GM10266 (cell line): ENCODE measurements around the gene SIN3A.

Experiments
- DNase-seq: peaks from one replicate; pipeline ENCODE4 v3.0.0; 2012; ENCODE audit errors: extremely low spot score
- TF ChIP-seq, protein P1 (sequence below): IDR thresholded peaks from 2 replicates; pipeline ENCODE4 v1.5.1; 2012; ENCODE audit warnings: mild to moderate bottlenecking, low read depth; ENCODE audit not compliant: control insufficient read depth, insufficient read depth; ENCODE audit errors: missing control alignments

SIN3A gene

DNA sequence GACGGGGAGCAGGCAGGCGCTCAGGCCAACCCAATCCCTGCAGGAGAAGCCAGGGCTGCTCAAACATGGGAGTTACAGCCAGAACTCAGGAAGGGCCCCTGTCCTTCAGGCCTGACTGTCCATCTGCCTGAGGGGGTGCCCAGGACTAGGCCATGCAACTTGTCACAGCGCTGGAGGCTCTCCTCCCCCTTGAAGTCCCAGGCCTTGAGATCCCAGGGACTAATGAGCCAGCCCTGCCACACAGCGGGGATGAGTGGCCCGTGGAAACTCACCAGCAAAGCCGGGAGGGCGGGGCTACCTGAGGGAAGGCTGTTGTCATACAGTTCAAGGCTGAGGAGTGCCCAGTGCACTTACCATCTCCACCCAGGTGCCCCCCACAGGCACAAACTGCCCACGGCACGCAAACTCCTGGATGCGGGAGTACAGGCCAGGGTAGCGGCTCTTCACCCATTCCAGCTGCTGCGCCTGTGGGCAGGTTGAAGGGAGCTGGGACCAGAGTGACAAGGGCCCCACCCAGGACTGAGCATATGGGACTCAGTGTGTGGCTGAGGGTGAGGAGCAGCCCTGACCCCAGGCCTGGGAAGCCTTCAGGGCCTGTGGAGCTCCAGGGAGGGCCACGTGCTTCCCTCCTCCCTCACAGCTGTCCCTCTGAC lies 89.4 kb downstream of the SIN3A start:
- no peak for DNase-seq
- TF ChIP-seq, protein P1, sequence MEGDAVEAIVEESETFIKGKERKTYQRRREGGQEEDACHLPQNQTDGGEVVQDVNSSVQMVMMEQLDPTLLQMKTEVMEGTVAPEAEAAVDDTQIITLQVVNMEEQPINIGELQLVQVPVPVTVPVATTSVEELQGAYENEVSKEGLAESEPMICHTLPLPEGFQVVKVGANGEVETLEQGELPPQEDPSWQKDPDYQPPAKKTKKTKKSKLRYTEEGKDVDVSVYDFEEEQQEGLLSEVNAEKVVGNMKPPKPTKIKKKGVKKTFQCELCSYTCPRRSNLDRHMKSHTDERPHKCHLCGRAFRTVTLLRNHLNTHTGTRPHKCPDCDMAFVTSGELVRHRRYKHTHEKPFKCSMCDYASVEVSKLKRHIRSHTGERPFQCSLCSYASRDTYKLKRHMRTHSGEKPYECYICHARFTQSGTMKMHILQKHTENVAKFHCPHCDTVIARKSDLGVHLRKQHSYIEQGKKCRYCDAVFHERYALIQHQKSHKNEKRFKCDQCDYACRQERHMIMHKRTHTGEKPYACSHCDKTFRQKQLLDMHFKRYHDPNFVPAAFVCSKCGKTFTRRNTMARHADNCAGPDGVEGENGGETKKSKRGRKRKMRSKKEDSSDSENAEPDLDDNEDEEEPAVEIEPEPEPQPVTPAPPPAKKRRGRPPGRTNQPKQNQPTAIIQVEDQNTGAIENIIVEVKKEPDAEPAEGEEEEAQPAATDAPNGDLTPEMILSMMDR: no peak

DNA sequence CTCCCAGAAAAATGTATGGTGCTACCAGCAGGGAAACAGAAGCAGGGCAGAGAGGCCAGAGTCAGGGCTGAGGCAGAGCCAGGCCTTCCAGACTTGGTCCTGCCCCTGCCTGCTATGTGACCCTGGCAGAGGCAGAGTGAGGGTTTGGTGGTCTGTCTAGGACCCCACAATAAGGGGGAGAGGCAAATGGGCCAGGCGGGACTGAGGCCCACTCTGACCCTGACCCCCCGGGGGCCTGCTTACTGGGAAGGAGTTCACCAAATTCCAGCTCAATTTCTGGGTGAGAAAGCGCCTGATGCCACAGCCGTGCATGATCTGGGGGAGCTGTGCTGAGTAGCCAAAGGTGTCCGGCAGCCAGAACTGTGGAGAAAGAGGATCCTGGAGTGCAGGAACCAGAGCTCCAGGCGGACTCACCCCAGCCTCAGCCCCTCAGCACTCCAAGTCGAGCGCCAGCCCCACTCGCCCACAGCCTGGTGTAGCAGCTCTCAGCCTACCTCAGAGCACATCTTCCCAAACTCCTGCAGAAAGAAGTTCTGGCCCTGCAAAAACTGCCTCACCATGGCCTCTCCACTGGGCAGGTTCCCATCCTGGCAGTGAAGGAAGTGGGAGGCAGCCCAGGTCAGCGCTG lies 90.0 kb downstream of the SIN3A start:
- TF ChIP-seq, protein P1: no peak
- DNase-seq: no peak

DNA sequence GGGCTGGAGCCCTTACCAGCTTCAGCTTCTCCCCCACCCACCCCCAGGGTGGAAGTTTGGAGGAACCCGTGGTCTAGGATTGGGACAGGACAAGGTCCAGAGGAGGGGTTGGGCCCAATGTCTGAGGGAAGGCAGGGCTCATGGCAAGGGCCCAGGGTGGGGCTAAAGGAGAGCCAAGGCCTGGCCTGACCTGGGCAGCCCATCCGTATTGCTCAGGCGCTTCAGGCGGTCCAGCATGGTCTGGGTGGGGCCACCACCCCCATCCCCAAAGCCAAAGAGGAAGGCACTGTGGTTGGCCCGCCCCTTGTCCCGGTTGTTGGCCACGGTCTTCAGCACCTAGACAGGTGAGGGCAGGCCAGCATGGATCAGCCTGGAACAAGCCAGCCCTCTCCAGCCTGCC lies 90.6 kb downstream of the SIN3A start:
- no peak for DNase-seq
- TF ChIP-seq, protein P1: no peak

DNA sequence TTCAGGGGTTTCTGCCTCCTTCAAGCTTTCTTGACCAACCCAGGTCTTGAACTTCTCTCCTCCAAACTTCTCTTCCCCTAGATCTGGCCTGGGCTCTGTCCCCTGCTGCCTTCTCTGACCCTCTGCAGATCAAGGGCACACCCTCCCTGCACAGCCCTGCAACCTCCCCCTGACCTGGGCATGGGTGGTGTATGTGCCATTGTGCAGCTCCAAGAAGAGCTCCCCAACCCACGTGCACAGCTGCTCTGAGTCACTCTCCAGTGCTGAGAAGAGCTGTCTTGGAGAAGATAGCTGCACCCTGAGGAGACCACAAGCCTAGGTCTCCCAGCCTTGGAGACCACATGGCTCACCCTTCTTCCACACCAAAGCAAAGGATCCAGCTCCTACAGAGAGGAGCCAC lies 91.1 kb downstream of the SIN3A start:
- TF ChIP-seq, protein P1: no peak
- DNase-seq: no peak

DNA sequence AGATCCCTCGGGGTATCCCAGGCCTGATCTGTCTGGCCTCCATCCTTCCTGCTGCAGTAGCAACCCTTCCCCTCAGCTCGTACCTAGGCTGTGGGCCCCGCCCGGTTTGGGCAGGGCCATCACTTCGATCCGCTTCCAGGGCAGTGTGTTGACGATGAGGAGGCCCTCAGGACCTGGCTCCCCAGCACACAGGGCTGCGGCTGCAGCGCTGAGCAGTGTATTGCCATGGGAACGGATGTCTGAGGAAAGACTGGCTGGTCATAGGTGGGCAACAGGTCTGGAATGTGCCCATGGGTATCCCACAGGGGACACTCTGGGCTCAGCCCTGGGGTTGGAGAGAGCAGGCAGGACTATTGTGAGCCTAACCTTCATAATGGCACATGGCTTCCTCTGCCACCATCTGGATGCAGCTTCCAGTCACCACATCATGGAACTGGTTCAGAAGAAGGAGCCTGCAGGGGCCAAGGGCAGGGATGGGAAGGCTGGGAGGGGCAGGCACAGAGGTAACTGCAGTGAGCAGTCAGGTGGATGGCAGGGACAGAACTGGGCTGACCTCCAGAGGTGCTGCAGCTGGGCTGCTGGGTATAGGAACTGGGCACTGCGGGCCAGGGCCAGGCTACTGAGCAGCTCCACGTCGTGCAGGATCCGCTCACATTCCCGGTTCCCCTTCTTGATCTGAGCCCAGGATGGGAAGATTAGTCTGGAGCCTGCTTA lies 91.8 kb downstream of the SIN3A start:
- DNase-seq: no peak
- TF ChIP-seq, protein P1: no peak

DNA sequence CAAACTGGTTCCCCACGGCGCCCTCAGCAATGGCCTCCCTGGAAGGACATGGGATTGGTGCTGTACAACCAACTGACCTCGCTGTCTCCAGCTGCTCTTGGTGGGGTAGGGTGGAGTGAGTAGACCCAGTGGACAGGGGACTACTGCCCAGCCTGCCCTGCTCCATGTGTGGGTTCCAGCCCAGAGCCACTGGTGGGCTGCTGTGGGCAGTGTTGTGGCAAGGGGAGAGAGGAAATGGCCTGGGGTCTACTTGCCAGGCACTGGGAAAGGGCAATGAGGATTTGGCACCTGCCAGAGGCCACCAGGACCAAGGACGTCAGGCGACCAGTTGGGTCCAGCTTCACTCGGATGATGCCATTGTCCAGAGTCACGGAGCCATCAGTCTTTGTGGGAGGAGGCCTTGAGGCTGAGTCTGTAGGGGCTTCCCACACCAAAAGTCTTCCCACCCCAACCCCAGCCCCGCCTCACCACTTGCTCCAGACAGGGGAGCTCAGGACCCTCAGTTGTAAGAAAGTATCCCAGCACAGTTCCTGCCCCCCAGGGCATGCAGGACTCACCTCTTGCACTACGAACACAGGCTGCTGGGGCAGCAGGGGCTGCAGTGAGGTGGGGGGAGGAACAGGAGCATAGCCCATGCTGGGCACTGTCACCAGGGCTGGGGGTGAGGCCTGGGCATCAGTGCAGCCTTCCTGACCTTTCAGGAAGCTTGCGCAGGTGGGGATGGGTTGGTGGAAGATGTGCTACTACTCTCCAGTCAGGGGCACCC lies 92.5 kb downstream of the SIN3A start:
- TF ChIP-seq, protein P1: no peak
- no peak for DNase-seq
